ENCODE measurements around the gene RRM2.

RRM2 gene

DNA sequence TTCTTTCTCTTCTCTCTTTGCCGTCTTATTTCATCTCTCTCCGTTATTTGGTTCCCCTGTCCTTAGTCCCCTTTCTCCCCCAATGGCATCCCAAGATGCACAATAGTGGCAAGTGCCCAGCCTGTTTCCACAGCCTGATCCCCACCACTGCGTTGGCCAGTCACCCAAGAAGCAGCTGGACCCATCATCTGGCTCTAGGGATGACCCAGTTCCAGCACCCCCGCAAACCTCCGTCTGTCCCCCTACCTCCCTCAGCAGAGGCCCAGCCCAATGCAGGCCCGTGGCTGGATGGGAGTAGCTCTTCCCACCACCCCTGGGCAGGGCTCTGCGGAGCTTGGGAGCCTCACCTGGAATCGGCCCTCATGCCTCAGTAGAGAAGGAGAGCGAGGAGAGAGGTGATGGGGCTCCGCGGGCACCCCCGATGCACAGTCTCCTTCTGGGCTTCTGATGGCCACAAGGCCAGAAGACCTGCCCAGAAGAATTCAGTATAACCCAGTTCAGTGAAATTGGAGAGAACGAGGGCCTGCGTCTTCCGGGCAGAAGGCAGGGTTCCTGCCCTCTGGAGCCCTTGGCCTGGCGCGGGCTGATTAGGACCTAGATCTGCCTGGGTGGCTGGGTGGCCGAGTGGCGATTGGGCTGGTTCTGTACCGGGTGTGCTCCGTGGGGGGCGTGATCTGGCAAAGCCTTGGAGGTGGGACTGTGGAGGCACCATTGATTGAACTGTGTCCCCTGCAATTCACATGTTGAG is 50.9 kb downstream of the RRM2 start:
- no peak for DNase-seq

GRCh38 chr2:10174173-10174572 is 51.6 kb downstream of the RRM2 start:
- no peak for DNase-seq

DNA sequence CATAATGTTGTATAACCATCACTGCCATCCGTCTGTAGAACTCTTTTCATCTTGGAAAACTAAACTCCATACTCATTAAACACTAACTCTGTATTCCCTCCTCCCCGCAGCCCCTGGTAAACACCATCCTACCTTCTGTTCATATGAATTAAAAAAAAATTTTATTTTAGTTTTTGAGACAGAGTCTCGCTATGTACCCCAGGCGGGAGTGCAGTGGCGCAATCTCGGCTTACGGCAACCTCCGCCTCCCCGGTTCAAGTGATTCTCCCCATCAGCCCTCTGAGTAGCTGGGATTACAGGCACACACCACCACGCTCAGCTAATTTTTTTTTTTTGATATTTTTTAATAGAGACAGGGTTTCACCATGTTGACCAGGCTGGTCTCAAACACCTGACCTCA is 52.9 kb downstream of the RRM2 start:
- no peak for DNase-seq

DNA sequence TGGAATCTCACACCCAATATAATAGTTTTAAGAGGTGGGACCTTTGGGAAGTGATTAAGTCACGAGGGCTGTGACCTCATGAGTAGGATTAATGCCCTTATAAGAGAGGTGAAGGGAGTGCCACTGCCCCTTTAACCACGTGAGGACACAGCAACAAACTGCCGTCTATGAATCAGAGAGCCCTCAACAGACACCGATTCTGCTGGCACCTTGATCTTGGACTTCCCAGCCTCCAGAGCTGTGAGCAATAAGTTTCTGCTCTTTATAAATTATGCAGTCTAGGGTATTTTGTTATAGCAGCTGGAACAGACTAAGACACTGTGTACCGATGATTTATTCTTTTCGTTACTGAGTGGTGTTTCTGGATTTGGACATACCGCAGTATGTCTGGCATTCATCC is 56.2 kb downstream of the RRM2 start:
- DNase-seq: no peak

DNA sequence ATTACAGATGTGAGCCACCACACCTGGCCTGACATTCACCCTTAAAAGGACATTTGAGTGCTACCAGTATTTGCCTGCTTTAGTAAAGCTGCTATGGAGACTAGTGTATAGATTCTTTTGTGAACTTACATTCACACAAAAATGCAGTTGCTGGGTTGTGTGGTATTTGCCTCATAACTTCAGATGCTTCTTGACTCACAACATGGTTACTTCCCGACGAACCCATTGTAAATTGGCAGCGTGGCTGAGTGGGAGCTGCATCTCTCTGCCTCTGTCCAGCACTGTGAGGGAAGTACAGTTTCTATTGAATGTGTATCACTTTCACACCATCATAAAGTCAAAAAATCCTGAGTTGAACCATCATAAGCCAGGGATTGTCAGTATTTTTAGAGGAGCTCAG is 56.9 kb downstream of the RRM2 start:
- DNase-seq: no peak

DNA sequence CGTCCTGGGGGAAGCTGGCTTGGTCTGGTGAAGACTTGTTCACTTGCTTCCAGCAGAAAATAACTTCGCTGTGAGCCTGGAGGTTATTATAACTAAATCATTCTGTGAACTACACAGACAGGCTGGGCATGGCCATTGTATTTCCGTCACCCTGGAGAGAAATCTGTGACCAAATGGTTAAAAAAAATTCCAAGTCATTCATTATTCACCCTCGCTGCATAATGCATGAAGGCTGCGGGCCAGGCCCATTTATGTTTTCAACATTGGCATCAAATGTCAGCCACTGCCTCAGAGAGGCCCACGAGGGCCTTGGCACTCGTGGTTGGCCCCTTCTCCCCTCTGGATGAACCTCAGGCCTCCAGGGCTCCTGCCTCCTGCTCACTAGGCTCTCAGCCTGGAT is 57.7 kb downstream of the RRM2 start:
- no peak for DNase-seq
